GM19438 (cell line): ENCODE results near the gene CCDC40.
"Not testable (repeated sequence)": the region's sequence is repeated elsewhere in the genome, so short reads cannot be mapped to it uniquely, and the experiment has no call there.

Source experiments
- ATAC-seq: cut with Tn5 transposase; IDR thresholded peaks from one replicate; pipeline ENCODE4 v1.9.1; 2021; ENCODE audit warnings: low read depth; ENCODE audit not compliant: unreplicated experiment

Gene CCDC40

GRCh38 chr17:80036715-80037477 is 454 bp downstream of the CCDC40 start:
- ATAC-seq: no peak

GRCh38 chr17:80043963-80044362 is 7.5 kb downstream of the CCDC40 start:
- ATAC-seq: no peak

- ATAC-seq: no peak
Measured at GRCh38 chr17:80045703-80046102, 9.3 kb downstream of the CCDC40 start.

GRCh38 chr17:80046709-80047108 is 10.3 kb downstream of the CCDC40 start:
- not testable (repeated sequence) for ATAC-seq

- no peak for ATAC-seq
Measured at GRCh38 chr17:80047176-80047575, 10.7 kb downstream of the CCDC40 start.

- ATAC-seq: no peak
Measured at GRCh38 chr17:80049986-80050385, 13.5 kb downstream of the CCDC40 start.

- ATAC-seq: no peak
Measured at GRCh38 chr17:80050706-80051105, 14.3 kb downstream of the CCDC40 start.

GRCh38 chr17:80051681-80052080 is 15.2 kb downstream of the CCDC40 start:
- no peak for ATAC-seq

GRCh38 chr17:80053102-80053501 is 16.7 kb downstream of the CCDC40 start:
- ATAC-seq: no peak

GRCh38 chr17:80055597-80055996 is 19.2 kb downstream of the CCDC40 start:
- no peak for ATAC-seq

GRCh38 chr17:80058311-80058955 is 22.0 kb downstream of the CCDC40 start:
- no peak for ATAC-seq

GRCh38 chr17:80060644-80061043 is 24.2 kb downstream of the CCDC40 start:
- ATAC-seq: no peak

- no peak for ATAC-seq
Measured at GRCh38 chr17:80061421-80061820, 25.0 kb downstream of the CCDC40 start.

- no peak for ATAC-seq
Measured at GRCh38 chr17:80063830-80064585, 27.6 kb downstream of the CCDC40 start.

GRCh38 chr17:80064696-80065095 is 28.3 kb downstream of the CCDC40 start:
- no peak for ATAC-seq

- no peak for ATAC-seq
Measured at GRCh38 chr17:80065478-80066170, 29.2 kb downstream of the CCDC40 start.

- ATAC-seq: no peak
Measured at GRCh38 chr17:80067393-80067986, 31.0 kb downstream of the CCDC40 start.

GRCh38 chr17:80068301-80069222 is 32.1 kb downstream of the CCDC40 start:
- ATAC-seq: no peak

GRCh38 chr17:80070375-80071115 is 34.1 kb downstream of the CCDC40 start:
- no peak for ATAC-seq
